Neural crest cell (in vitro differentiated cells): ENCODE results near the gene TOLLIP. TPM values are rescaled to one million over a fixed set of nuclear protein-coding genes. Genes with fewer than 3 reads are reported as not detected.
"Not testable (repeated sequence)": the region's sequence is repeated elsewhere in the genome, so short reads cannot be mapped to it uniquely, and the experiment has no call there.

Experiments used
- DNase-seq: peaks from one replicate; pipeline ENCODE4 v3.0.0; 2021; ENCODE audit warnings: low read depth, mixed read lengths, low spot score
- H3K27ac Mint-ChIP-seq: one replicate; pipeline ENCODE4 v1.8.0; 2021; ENCODE audit warnings: mild to moderate bottlenecking, mixed read lengths; ENCODE audit not compliant: unreplicated experiment
- H3K27me3 Mint-ChIP-seq: 2 replicates; pipeline ENCODE4 v1.8.0; 2021; ENCODE audit warnings: low read depth, mild to moderate bottlenecking, mixed read lengths
- H3K36me3 Mint-ChIP-seq: 2 replicates; pipeline ENCODE4 v1.8.0; 2021; ENCODE audit warnings: low read depth, mild to moderate bottlenecking, mixed read lengths
- H3K4me1 Mint-ChIP-seq: 2 replicates; pipeline ENCODE4 v1.8.0; 2021; ENCODE audit warnings: mixed read lengths
- H3K4me3 Mint-ChIP-seq: one replicate; pipeline ENCODE4 v1.8.0; 2021; ENCODE audit warnings: mild to moderate bottlenecking, mixed read lengths
- H3K9me3 Mint-ChIP-seq: 2 replicates; pipeline ENCODE4 v1.8.0; 2021; ENCODE audit warnings: mixed read lengths
- CTCF ChIP-seq: fragments of 200-600 bp; sonication (generic); conservative IDR thresholded peaks from 2 replicates; pipeline ENCODE4 v1.5.0; 2021; ENCODE audit warnings: antibody characterized with exemption, mild to moderate bottlenecking
- long read RNA-seq: library from polyadenylated mRNA; unstranded; transcript quantifications from one replicate; pipeline ENCODE4 v2.0.0, GENCODE V29; 2020
- total RNA-seq: library from RNA; stranded (reverse); gene quantifications from 2 replicates; pipeline ENCODE4 v1.2.1, GENCODE V29; 2021

TOLLIP gene
- 38.0 and 40.3 TPM in 2 replicates for total RNA-seq
- long read RNA-seq, transcript TOLLIP-202 (6 exons, 3,617 nt) = major isoform, 5 of 5 reads
- long read RNA-seq, partial matches to known transcripts = 0 of 5 reads
- long read RNA-seq, other reads (novel, unspliced or antisense) = 0 of 5 reads

GRCh38 chr11:1309498-1310317, at the start of gene TOLLIP:
Gene TOLLIP (minus strand): TSS chr11:1309632. CDS start chr11:1309498, 134 bp downstream.
- Mint-ChIP-seq H3K4me1 (peaks cover 12% of the 10 kb centered on the region), H3K27ac (peak within 1 kb of the TSS; percentile 93), H3K9me3 (peaks cover 19% of the 10 kb centered on the region), H3K4me3 (peak within 1 kb of the TSS; percentile 87), H3K27me3 (peaks cover 18% of the 10 kb centered on the region), H3K36me3 (peaks cover 10% of the 10 kb centered on the region)
- DNase-seq = peak; percentile 97
- peak; percentile 31 for TF ChIP-seq CTCF

GRCh38 chr11:1358931-1359330, 49.5 kb upstream of the TOLLIP start:
- H3K4me1 Mint-ChIP-seq, H3K4me3 Mint-ChIP-seq, DNase-seq, H3K36me3 Mint-ChIP-seq, H3K27ac Mint-ChIP-seq, H3K9me3 Mint-ChIP-seq: not testable (repeated sequence)
- peaks cover 32% of the 10 kb centered on the region for H3K27me3 Mint-ChIP-seq

- no peak for TF ChIP-seq CTCF
- Mint-ChIP-seq H3K4me1 (peaks cover under 1% of the 10 kb centered on the region), H3K4me3 (no peak overlapping the region), H3K27ac (no peak overlapping the region), H3K9me3 (no peaks in the 10 kb centered on the region), H3K27me3 (peaks cover 31% of the 10 kb centered on the region), H3K36me3 (no peaks in the 10 kb centered on the region)
- DNase-seq = no peak
Measured at GRCh38 chr11:1358286-1358685, 48.9 kb upstream of the TOLLIP start.

- H3K4me3 Mint-ChIP-seq = no peak overlapping the region
- H3K36me3 Mint-ChIP-seq = no peaks in the 10 kb centered on the region
- peaks cover 27% of the 10 kb centered on the region for H3K27me3 Mint-ChIP-seq
- no peak for TF ChIP-seq CTCF
- H3K9me3 Mint-ChIP-seq = no peaks in the 10 kb centered on the region
- DNase-seq = no peak
- H3K4me1 Mint-ChIP-seq = peaks cover 5% of the 10 kb centered on the region
- H3K27ac Mint-ChIP-seq = no peak overlapping the region
Measured at GRCh38 chr11:1356478-1356960, 47.1 kb upstream of the TOLLIP start.

- peaks cover 31% of the 10 kb centered on the region for H3K27me3 Mint-ChIP-seq
- H3K9me3 Mint-ChIP-seq = no peaks in the 10 kb centered on the region
- no peaks in the 10 kb centered on the region for H3K36me3 Mint-ChIP-seq
- TF ChIP-seq CTCF = no peak
- no peak overlapping the region for H3K4me3 Mint-ChIP-seq
- H3K4me1 Mint-ChIP-seq = peaks cover 10% of the 10 kb centered on the region
- H3K27ac Mint-ChIP-seq = no peak overlapping the region
- no peak for DNase-seq
Measured at GRCh38 chr11:1356007-1356435, 46.6 kb upstream of the TOLLIP start.
